Left colon (tissue), 2 donors: Measurements from ENCODE around the gene SLC22A23. TPM values are rescaled to one million over a fixed set of nuclear protein-coding genes. Genes with fewer than 3 reads are reported as not detected.

Experiments used
- ATAC-seq: fragments of 200-7000 bp; cut with Tn5 transposase; one replicate; pipeline ENCODE4 v1.9.1; 2020; ENCODE audit warnings: mild to moderate bottlenecking, moderate library complexity
- DNase-seq, 2 donors: peaks; one replicate each; pipeline ENCODE4 v3.0.0-alpha.2; 2020
- intact Hi-C, 2 donors: fragments of 100-400 bp; cut with DNase I in 1 of 2; cut with micrococcal nuclease in 1 of 2; formaldehyde crosslinking; loops; one replicate each; pipeline versions ENCODE4 v1.11.2 to v1.14.0; 2022; cut with DNase I, micrococcal nuclease
- total RNA-seq, 2 donors: library from RNA; stranded (reverse); fragmentation: NEBNext Ultra II Directional; extraction: Animal tissue kit (Norgen Biotek cat#: 25700); gene quantifications; one replicate each; pipeline ENCODE4 v1.2.1, GENCODE V29; 2021
- donor health status: DM: no; HTN: no; CAD: no.
- donor health status: DM: yes; HTN: yes; CAD: no.

Gene SLC22A23
- total RNA-seq, 2 donors from 2014 or later = 75.2 to 98.6 TPM

DNA sequence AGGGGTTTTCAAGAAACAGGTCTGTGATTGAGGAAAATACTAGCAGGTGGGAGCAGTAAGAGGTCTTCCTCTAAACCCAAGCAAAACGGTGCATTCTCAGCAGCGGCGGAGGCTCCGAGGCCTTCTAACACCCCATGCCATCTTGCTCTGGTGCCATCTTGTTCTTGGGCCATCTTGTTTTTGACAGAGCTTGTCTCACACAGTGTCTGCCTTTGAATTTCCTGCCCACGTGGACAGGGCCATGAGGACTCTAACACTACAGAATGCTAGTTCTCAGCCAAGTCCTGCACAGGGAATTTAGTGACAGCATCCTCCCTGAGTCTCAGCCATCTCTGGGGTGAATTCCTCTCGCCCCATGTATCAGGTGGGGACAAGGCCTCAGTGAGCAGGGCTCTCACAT is 121.7 kb downstream of the SLC22A23 start:
- DNase-seq = no peak
- no peak for ATAC-seq
- intact Hi-C loops = no loop called here

GRCh38 chr6:3334555-3334954 is 122.3 kb downstream of the SLC22A23 start:
- DNase-seq (peak; percentile 61 to 68), ATAC-seq (peak; percentile 76)
- intact Hi-C loops = no loop called here

GRCh38 chr6:3333263-3333662 is 123.6 kb downstream of the SLC22A23 start:
- DNase-seq (no peak), ATAC-seq (no peak)
- intact Hi-C loops = no loop called here

GRCh38 chr6:3331971-3332370 is 124.9 kb downstream of the SLC22A23 start:
- ATAC-seq = no peak
- no peak for DNase-seq
- intact Hi-C loops = no loop called here

DNA sequence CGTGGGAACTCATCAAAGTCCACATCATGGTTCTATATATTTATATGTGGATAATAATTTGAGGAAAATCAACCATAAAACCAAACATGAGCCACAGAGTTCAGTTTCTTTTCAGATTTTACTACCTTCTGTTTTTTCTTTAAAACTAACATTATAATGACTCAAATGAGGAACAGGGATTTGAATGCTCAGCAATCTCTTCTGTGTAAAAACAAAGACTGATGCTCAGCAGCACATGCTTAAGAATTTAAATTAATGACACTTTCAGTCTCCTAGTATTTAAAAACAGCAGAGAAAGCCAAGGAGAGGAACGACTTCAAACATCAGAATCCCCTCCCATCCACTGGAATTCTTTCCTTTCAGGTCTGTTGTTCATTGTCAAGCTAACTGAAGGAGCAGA is 125.4 kb downstream of the SLC22A23 start:
- no peak for ATAC-seq
- intact Hi-C loops = no loop called here
- DNase-seq = no peak

GRCh38 chr6:3330199-3330598 is 126.7 kb downstream of the SLC22A23 start:
- DNase-seq (no peak), ATAC-seq (no peak)
- intact Hi-C loops = no loop called here

GRCh38 chr6:3329393-3330051 is 127.3 kb downstream of the SLC22A23 start:
- ATAC-seq = no peak
- no peak for DNase-seq
- intact Hi-C loops = no loop called here

GRCh38 chr6:3328796-3329195 is 128.1 kb downstream of the SLC22A23 start:
- no peak for ATAC-seq
- intact Hi-C loops = no loop called here
- no peak for DNase-seq

GRCh38 chr6:3328145-3328544 is 128.7 kb downstream of the SLC22A23 start:
- ATAC-seq (no peak), DNase-seq (no peak)
- intact Hi-C loops = no loop called here

- intact Hi-C loops = no loop called here
- ATAC-seq = no peak
Observed at GRCh38 chr6:3327403-3327802, 129.4 kb downstream of the SLC22A23 start.

GRCh38 chr6:3326981-3327380 is 129.9 kb downstream of the SLC22A23 start:
- intact Hi-C loops = no loop called here
- no peak for ATAC-seq
- no peak for DNase-seq

More at GRCh38 chr6:3327403-3327802, 129.4 kb downstream of the SLC22A23 start:
- DNase-seq = no peak

DNA sequence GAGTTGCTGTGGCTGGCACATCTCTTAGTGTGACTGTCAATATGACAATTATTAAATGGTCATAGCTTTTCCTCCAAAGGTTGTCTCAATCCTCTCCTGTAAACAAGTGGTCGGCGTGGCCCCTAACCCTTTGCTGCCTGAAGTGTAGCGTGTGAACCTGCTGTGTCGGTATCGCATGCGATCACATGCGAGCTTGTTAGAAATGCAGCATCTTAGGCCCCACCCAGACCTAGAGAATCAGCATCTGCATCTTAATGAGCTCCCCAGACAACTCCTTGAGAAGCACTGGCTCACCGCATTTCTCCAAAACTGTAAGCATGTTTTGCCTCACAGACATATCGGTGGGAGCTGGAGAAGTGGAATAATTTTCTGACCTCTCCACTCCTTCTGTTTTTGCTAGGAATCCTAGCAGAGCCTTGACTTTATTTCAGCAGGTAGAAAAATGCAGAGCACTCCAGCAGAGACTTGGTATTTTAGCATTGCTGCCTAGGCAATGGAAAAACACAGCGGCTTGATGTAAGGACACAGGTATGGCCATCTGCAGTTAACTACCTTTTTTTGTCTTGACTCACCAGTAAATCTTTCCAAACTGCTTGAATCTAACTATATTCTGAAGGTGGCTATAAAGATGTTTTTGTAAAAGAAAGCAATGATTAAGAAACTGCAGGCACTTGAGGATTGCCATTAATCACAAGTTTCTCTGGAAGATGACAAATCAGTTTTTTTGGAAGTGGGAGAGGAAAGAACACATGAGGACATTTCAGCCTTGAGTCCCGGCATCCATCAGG is 130.5 kb downstream of the SLC22A23 start:
- intact Hi-C loops = no loop called here
- no peak for ATAC-seq

DNA sequence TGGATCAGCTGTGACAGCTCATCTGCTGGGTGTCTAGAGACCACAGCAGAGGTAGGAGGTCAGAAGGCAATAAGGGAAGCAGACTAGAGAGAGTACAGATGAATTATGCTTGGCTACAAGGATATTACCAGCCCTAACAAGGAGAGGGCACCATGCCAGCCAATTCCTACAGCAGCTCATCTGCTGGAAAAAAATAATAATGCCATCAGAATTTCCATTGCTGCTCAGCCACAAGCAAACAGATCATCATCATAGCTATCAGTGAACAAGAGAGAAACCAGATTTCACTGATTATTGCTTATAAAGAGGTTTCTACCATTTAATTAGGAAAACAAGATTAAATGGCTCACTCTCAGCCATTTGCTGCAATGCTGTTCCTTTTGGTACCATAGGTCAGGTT is 131.6 kb downstream of the SLC22A23 start:
- DNase-seq = no peak
- ATAC-seq = no peak

More for the DNA sequence above, 130.5 kb downstream of the SLC22A23 start:
- DNase-seq = no peak

DNA sequence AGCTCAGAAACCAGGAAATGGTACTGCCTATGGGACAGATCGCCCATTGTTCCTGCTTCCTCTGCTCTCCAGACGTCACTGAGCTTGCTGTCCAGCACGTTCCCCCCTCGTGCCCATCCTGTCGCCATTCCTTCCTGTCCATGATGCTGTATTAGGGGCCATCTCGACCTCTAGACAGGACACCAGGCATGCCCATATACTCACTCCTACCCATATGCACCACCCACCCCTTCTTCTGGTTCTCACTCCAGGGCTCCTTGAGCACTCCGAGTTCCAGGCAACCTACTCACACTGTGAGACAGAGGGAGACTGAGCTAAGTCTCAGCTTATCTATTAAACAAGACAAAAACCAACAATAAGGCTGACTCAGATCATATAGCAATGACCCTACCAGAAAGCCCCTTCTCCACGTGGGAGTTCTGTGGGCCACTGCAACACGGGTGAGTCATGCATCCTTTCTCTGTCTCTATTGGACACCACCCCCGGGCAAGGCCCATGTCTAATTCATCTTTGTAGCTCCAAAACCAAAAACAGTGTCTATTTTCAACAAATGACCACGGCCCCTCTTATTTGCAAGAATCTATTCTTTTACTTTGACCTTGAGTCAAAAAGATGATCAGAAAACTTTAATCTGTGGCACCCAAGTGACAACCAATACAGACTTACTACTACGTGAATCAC is 132.4 kb downstream of the SLC22A23 start:
- no peak for DNase-seq
- ATAC-seq = peak; percentile 18
- intact Hi-C loops = no loop called here

More for the DNA sequence above, 131.6 kb downstream of the SLC22A23 start:
- intact Hi-C loops = no loop called here

GRCh38 chr6:3323696-3324261 is 133.1 kb downstream of the SLC22A23 start:
- ATAC-seq (no peak), DNase-seq (no peak)
- intact Hi-C loops = no loop called here

DNA sequence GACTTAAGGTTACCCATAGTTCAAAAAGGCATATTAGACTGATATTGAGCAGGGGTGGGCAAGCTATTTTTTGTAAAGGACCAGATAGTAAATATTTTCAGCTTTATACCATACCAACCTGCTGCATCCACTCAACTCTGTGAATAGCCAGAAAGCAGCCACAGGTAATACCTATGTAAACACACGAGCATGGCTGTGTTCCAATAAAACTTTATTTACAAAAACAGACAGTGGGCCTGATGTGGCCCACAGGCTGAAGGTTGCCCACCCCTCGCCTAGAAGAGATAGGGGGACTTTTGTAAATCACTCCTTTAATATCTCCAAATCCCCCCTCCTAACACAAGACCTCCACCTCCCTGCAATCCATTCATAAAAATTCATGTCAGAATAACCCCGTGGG is 133.7 kb downstream of the SLC22A23 start:
- ATAC-seq = no peak
- intact Hi-C loops = no loop called here
- DNase-seq = no peak

DNA sequence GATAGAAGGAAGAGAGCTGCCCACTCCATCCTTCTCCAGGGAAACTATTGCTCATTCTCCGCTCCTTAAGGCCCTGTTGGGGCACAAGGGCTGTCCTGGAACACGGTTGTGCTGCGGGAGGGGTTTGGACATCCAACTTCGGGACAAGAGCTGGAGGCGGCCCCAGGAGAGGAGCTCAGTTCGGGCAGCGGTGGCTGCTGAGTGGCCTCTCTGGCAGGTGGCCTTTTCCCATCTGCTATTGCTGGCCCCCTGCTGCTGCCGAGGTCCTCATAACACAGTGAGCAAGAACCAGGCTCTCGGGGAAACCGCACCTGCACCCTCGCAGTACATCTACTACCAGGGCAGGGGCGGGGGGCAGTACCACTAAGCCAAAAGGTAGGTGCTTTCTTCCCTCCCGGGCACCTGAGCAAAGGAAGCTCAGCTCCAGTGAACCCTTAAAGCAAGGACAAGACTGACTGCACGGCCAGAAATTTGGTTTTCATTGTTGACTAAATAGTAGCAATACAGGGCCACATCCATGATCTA is 134.4 kb downstream of the SLC22A23 start:
- ATAC-seq = no peak
- intact Hi-C loops = no loop called here
- no peak for DNase-seq

DNA sequence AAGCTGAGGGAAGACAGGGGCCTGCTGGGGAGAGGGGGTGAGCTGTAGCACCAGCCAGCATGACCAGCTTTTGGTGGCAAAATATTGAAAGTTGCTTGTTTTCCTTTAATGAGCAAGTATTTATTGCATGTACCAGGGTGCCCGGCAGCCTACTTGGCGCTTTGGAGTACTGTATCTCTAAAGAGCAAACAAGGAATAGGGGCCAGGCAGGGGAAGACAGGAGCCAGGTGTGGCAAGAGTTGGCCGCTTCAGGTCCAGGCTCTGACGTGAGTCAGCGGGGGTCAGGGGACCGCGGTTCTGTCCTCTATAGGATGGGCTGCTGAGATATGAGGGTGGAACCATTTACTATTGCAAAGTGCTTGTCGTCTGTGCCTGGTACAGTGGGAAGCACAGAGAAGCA is 135.0 kb downstream of the SLC22A23 start:
- ATAC-seq = no peak
- intact Hi-C loops = no loop called here
- no peak for DNase-seq

DNA sequence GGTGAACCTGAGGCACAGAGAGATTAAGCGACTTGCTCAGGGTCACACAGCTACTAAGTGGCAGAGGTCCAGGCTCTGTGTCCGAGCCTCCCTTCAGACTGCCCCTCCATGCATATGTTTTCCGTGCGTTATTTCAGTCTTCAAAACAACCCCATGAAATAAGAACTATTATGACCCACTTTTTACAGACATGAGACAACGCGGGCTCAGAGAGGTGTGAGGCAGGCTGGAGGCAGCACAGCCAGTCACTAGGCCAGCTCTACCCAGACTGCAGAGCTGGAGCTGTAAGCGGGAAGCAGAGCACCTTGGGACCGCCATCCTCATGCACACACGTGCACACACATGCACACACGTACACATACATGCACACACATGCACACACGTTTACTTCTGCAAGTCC is 135.8 kb downstream of the SLC22A23 start:
- ATAC-seq (no peak), DNase-seq (no peak)
- intact Hi-C loops = no loop called here
